Ovary (tissue), 9 donors: ENCODE data around the gene ALDH3A1. TPM values are rescaled to one million over a fixed set of nuclear protein-coding genes. Genes with fewer than 3 reads are reported as not detected.
A peak's percentile ranks its signal among the peaks of the same experiment; 100 is the strongest.

Source experiments
- DNase-seq, 5 donors: peaks; one replicate each; pipeline ENCODE4 v3.0.0-alpha.2; 2019 to 2020
- H3K27ac ChIP-seq, 2 donors: fragments of 200-600 bp; one replicate each; pipeline versions ENCODE4 v1.5.1 to v1.8.0; 2019 to 2022
- H3K27me3 ChIP-seq: fragments of 200-600 bp; one replicate; pipeline ENCODE4 v1.8.0; 2022
- H3K36me3 ChIP-seq: fragments of 200-600 bp; sonication (generic); one replicate; pipeline ENCODE4 v1.5.1; 2019
- H3K4me1 ChIP-seq: one replicate; pipeline ENCODE4 v1.8.1; 2013; ENCODE audit warnings: mild to moderate bottlenecking, moderate library complexity; ENCODE audit not compliant: insufficient read depth
- H3K4me3 ChIP-seq: fragments of 200-600 bp; sonication (generic); one replicate; pipeline ENCODE4 v1.5.1; 2017
- H3K9me3 ChIP-seq, 2 donors: fragments of 200-600 bp in 1 of 2; sonication (generic) in 1 of 2; one replicate each; pipeline versions ENCODE4 v1.5.1 to v1.8.1; 2013 to 2019; ENCODE audit warnings: mild to moderate bottlenecking in 1 of 2, moderate library complexity in 1 of 2
- EP300 ChIP-seq: sonication (generic); formaldehyde crosslinking; IDR thresholded peaks from one replicate; pipeline ENCODE4 v1.6.1; 2017; ENCODE audit warnings: antibody characterized with exemption
- POLR2A ChIP-seq: fragments of 450-650 bp; IDR thresholded peaks from one replicate; pipeline ENCODE4 v1.6.1; 2017; ENCODE audit warnings: antibody characterized with exemption, mild to moderate bottlenecking, moderate library complexity
- whole genome bisulfite sequencing, 3 donors: extraction: QIAGEN DNeasy Blood & Tissue Kit in 1 of 3; methylation state at CpG; one replicate each; pipeline versions ENCODE4 v1.1.5 to v1.1.7; 2013 to 2017; 5-methylcytosine and 5-hydroxymethylcytosine counted together
- intact Hi-C, 4 donors: fragments of 100-400 bp; cut with DNase I; formaldehyde crosslinking; loops; one replicate each; pipeline versions ENCODE4 v1.11.0 to v1.15.1; 2022 to 2023
- polyA plus RNA-seq, 2 donors: library from polyadenylated mRNA; stranded (reverse); fragments of 200-250 nt in 1 of 2; fragments of 350-450 nt in 1 of 2; fragmentation: Illumina TruSeq in 1 of 2; extraction: RNeasy Lipid Tissue Mini Kit (QIAGEN cat#74804) in 1 of 2; gene quantifications; one replicate each; pipeline ENCODE4 v1.2.3, GENCODE V29; 2013 to 2014
- total RNA-seq, 7 donors: library from RNA; depleted of rRNA in 2 of 7; stranded (reverse); fragments of >200 nt in 2 of 7; fragmentation: NEBNext Ultra II Directional in 3 of 7; extraction: Animal tissue kit (Norgen Biotek cat#: 25700) in 3 of 7; gene quantifications; one replicate each; pipeline versions ENCODE4 v1.1.0 to v1.2.4, GENCODE V29; 2016 to 2023
- TF ChIP-seq, protein P1 (sequence below), 3 donors: fragments of 450-650 bp in 2 of 3; fragments of 200-600 bp in 1 of 3; IDR thresholded peaks; one replicate each; pipeline versions ENCODE4 v1.5.1 to v1.8.0; 2016 to 2022; ENCODE audit warnings: antibody characterized with exemption in 3 of 3, mild to moderate bottlenecking in 1 of 3
- donor health status: DM: no; HTN: no; CAD: no; lungs with moderate emphysema.
- donor health status: DM: no; HTN: no; CAD: no.
- donor health status: Bipolar disorder and iron deficiency.
- donor health status: DM: yes; HTN: yes; CAD: no.
- donor health status: DM: no; HTN: no; CAD: no.
- donor health status: DM: yes; HTN: yes; CAD: no.

The ALDH3A1 gene
- total and polyA plus RNA-seq, 9 donors = 0.17 to 12.8 (median 0.87) TPM; not detected in 3

DNA sequence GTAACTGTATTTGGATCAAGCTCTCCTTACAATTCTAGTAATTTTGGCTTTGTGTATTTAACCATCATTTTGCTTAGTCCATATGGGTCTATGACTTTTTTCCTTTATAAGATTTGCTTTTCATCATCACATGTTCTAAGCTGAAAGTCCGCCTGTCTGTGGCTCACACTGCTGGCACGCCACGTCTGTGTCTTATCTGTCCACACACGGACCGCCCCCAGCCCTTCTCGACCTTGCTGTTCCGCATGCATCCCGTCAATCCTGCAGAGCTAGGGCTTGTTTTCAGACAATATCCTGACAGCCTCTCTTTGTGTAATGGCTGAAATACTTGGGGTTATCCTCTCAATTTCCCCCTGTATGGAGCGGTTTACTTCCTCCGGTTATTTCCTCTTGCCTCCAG is 8.4 kb upstream of the ALDH3A1 start:
- Histone ChIP-seq H3K4me1 (no peaks in the 10 kb centered on the region), H3K4me3 (no peak overlapping the region), H3K27ac (no peak overlapping the region), H3K27me3 (no peaks in the 10 kb centered on the region), H3K36me3 (no peaks in the 10 kb centered on the region), H3K9me3 (no peaks in the 10 kb centered on the region)
- TF ChIP-seq EP300 (no peak), POLR2A (no peak)
- TF ChIP-seq, protein P1, sequence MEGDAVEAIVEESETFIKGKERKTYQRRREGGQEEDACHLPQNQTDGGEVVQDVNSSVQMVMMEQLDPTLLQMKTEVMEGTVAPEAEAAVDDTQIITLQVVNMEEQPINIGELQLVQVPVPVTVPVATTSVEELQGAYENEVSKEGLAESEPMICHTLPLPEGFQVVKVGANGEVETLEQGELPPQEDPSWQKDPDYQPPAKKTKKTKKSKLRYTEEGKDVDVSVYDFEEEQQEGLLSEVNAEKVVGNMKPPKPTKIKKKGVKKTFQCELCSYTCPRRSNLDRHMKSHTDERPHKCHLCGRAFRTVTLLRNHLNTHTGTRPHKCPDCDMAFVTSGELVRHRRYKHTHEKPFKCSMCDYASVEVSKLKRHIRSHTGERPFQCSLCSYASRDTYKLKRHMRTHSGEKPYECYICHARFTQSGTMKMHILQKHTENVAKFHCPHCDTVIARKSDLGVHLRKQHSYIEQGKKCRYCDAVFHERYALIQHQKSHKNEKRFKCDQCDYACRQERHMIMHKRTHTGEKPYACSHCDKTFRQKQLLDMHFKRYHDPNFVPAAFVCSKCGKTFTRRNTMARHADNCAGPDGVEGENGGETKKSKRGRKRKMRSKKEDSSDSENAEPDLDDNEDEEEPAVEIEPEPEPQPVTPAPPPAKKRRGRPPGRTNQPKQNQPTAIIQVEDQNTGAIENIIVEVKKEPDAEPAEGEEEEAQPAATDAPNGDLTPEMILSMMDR (IDR thresholded peaks at IDR 0.05) = no peak
- DNase-seq = no peak
- intact Hi-C loops = loop anchor here in 2 of 4 donors (5.0 to 10.0 kb wide), 2 partner anchors 104 to 392 kb away; partner anchors contain the start of gene B9D1 (in 1 of the 2)
- WGBS, 3 donors = 28 to 50% (median 33%) methylated on average over 10 of the region's 10 CpGs

DNA sequence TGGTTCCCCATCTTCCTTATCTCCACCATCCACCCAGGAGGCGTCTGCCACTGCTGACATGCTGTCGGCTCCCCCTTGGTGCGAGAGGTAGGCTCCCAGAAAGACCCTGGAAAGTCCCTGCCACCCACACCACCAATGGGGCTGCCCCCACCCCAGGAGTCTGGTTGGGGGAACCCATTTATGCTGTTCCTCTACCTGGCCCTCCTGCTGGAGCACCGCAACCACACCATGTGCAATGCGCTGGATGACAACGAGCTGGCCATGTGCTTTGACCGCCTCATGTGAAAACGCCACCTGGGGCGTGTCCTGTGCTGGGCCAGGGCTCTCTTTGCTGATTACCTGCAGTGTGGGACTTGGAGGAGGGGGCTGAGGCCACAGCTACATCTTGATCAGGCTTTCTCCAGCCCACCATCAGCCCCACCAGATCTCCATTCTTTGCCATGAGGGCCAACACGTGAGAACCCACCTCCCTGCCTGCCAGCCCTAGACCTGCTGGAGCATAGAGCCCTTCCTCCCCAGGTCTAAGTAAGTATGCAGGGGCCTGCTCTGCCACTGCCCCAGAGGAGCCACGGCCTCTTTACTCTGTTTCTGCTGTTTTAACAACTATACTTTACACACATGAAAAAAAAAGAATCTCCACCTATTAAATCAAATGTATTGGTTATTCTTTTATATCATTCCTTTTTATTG is 7.9 kb upstream of the ALDH3A1 start:
- TF ChIP-seq, protein P1 (IDR thresholded peaks at IDR 0.05) = no peak
- no peak for TF ChIP-seq POLR2A
- no peak for TF ChIP-seq EP300
- Histone ChIP-seq H3K4me1 (no peaks in the 10 kb centered on the region), H3K36me3 (no peaks in the 10 kb centered on the region), H3K27ac (no peak overlapping the region), H3K27me3 (no peaks in the 10 kb centered on the region), H3K9me3 (no peaks in the 10 kb centered on the region), H3K4me3 (no peak overlapping the region)
- no peak for DNase-seq
- WGBS, 3 donors = 89 to 91% (median 91%) methylated on average over 11 of the region's 11 CpGs
- intact Hi-C loops = loop anchor here in 2 of 4 donors (5.0 to 10.0 kb wide), 2 partner anchors 104 to 391 kb away; partner anchors contain the start of gene B9D1 (in 1 of the 2)

DNA sequence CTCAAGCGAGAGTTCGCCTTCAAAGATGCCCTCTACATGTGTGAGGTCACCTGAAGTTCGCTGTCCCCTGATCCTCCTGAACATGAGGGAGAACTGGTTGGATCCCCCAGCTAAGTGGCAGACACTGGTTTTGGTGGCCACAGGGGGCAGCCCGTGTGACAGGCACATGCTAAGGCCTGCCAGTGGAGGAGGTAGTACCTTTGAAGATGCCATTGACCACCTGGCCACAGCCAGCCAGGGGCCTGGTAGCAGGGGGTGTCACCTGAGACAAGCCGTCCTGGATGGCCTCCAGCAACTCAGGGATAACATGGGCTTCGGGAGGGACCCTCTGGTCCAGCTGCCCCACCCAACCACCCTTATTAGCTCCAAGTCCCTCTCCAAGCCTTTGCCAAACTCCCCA is 7.3 kb upstream of the ALDH3A1 start:
- Histone ChIP-seq H3K9me3 (no peaks in the 10 kb centered on the region), H3K36me3 (no peaks in the 10 kb centered on the region), H3K27me3 (no peaks in the 10 kb centered on the region), H3K4me3 (no peak overlapping the region), H3K27ac (no peak overlapping the region), H3K4me1 (no peaks in the 10 kb centered on the region)
- intact Hi-C loops = loop anchor here in 2 of 4 donors (5.0 to 10.0 kb wide), 2 partner anchors 103 to 391 kb away; partner anchors contain the start of gene B9D1 (in 1 of the 2)
- DNase-seq = no peak
- WGBS, 3 donors = 88 to 93% (median 88%) methylated on average over 6 of the region's 6 CpGs
- TF ChIP-seq EP300 (no peak), POLR2A (no peak)
- TF ChIP-seq, protein P1 (IDR thresholded peaks at IDR 0.05) = no peak

DNA sequence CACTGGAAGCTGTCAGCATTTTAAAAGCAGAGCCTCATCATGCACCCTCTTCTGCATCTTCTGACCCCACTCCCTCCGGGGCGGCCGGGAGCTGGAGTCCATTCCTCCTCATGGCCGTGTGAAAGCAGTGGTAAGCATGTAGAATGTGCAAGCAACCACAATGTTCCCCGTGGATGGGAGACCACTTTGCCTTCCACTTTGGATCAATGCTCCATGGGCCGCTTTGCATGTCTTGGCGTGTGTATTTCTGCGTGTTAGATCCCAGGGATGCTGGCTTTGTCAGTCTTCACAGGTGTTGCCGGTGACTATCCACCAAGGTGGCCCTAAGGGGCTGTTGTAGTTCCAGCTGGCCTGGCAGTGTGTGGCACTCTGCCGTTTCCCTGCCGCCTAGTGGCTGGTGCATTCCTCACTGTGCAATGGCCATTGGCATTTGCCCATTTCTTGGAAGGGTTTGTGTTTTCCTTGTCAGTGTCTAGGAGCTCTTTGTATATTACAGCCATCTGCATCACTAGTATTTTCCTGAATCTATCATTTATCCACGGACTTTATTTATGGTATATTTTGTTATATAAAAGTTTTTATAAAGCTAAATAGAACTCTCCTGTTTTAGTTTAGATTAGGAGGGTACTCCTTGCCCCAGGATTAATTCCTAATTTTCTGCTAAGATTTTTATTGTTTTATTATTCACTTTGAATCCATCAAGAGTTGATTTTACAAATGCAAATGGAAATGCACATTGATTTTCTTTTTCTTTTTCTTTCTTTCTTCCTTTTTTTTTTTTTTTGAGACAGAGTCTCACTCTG is 5.8 kb upstream of the ALDH3A1 start:
- Histone ChIP-seq H3K27ac (no peak overlapping the region), H3K4me3 (no peak overlapping the region), H3K9me3 (no peaks in the 10 kb centered on the region), H3K27me3 (no peaks in the 10 kb centered on the region), H3K4me1 (no peaks in the 10 kb centered on the region), H3K36me3 (no peaks in the 10 kb centered on the region)
- TF ChIP-seq POLR2A (no peak), EP300 (no peak)
- TF ChIP-seq, protein P1 (IDR thresholded peaks at IDR 0.05) = no peak
- DNase-seq = peak in 1 of 5 donors; percentile 21
- intact Hi-C loops = loop anchor here in 1 of 4 donors (10.0 kb wide), 1 partner anchor 389 kb away; the partner anchor contains the start of gene B9D1
- 73 to 81% (median 75%) methylated on average over 12 of the region's 12 CpGs for WGBS, 3 donors
